ENCODE measurements around the gene MATN1. TPM values are rescaled to one million over a fixed set of nuclear protein-coding genes. Genes with fewer than 3 reads are reported as not detected.

The MATN1 gene
- total and polyA plus RNA-seq, 2 of the 4 experiments (the other 2 are of a cell fraction) = 0.27 TPM; not detected in 1

DNA sequence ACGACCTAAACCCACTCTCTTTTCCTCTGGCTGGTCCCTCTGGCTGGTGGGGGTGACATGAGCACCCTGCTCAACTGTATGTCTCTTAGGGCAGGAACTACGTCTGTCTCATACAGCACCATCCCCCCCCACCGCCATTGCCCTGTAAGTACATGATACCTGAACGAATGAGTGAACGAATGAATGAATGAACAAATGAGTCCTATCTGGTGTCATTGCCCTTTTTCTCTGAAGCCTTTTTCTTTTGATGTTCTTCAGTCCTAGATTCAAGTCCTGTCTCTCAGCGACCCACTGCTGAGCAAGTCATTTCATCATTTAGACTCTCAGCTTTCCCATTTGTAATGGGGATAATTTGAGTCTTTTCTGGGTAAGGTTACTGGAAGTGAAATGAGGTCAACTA is 10.8 kb downstream of the MATN1 start:
- Histone ChIP-seq H3K14ac (replicated peaks; ENCODE audit: low read depth, low read length) (no peak overlapping the region), H2BK15ac (ENCODE audit: low read depth, low read length) (no peak overlapping the region), H4K5ac (ENCODE audit: low read depth, low read length) (no peak overlapping the region), H3K9me1 (ENCODE audit: insufficient read depth, low read length) (no peaks in the 10 kb centered on the region), H2BK5ac (ENCODE audit: low read depth, low read length, poor library complexity, severe bottlenecking) (no peak overlapping the region), H3K27me3 (ENCODE audit: control insufficient read depth, insufficient read depth, low read length) (peaks cover 33% of the 10 kb centered on the region), H2BK120ac (ENCODE audit: low read depth, low read length) (no peak overlapping the region), H2BK20ac (ENCODE audit: low read depth, low read length) (no peak overlapping the region), H2AK5ac (ENCODE audit: low read depth, low read length) (no peak overlapping the region), H3K23ac (ENCODE audit: low read depth, low read length) (no peak overlapping the region), H3K56ac (ENCODE audit: extremely low read depth, insufficient read depth, low read length) (no peak overlapping the region), H4K20me1 (ENCODE audit: insufficient read depth, low read length) (no peaks in the 10 kb centered on the region), H3K4me2 (ENCODE audit: low read depth, low read length) (no peak overlapping the region), H4K91ac (ENCODE audit: insufficient read depth, low read depth, low read length) (no peak overlapping the region), H3K79me1 (ENCODE audit: low read depth in 1 of 2, low read length in 2 of 2) (no peaks in the 10 kb centered on the region), H3K9ac (ENCODE audit: low read depth, low read length) (no peak overlapping the region), H3K18ac (ENCODE audit: low read depth, low read length) (no peak overlapping the region), H2AFZ (replicated peaks; ENCODE audit: low read length, poor library complexity) (no peak overlapping the region), H3K27ac (ENCODE audit: insufficient read depth, low read length) (no peak overlapping the region), H3K4me3 (ENCODE audit: insufficient read depth, low read depth, low read length) (no peak overlapping the region), H3K4me1 (ENCODE audit: control insufficient read depth, insufficient read depth, low read length) (no peaks in the 10 kb centered on the region), H2AK9ac (replicated peaks; ENCODE audit: low read depth, low read length, poor library complexity) (no peak overlapping the region), H3K9me3 (ENCODE audit: control insufficient read depth, insufficient read depth, low read length) (no peaks in the 10 kb centered on the region; the same call in 1 of the 2 replicates), H3K36me3 (ENCODE audit: control insufficient read depth, insufficient read depth, low read length) (no peaks in the 10 kb centered on the region), H3K4ac (ENCODE audit: low read depth, low read length) (no peak overlapping the region), H4K8ac (ENCODE audit: low read depth in 2 of 2, low read length in 2 of 2) (no peak overlapping the region)
- 100% methylated on average over 1 of the region's 6 CpGs; no CpG with 5 or more reads in 1 of the 2 experiments for WGBS, 2 experiments (ENCODE audit: extremely low coverage in 2 of 2, insufficient read length in 1 of 2)
- ChIA-PET POLR2A (ENCODE audit: unreplicated experiment) (no interaction called here), CTCF (no interaction called here)
- TF ChIP-seq RCOR1 (IDR thresholded peaks at IDR 0.05; ENCODE audit: insufficient replicate concordance, low read length) (no peak), MXI1 (IDR thresholded peaks at IDR 0.05; ENCODE audit: borderline replicate concordance, low read depth, low read length) (no peak), BHLHE40 (IDR thresholded peaks at IDR 0.05; ENCODE audit: low read depth, low read length) (no peak), CEBPB (IDR thresholded peaks at IDR 0.05; ENCODE audit: low read depth, low read length) (no peak), POLR2A (IDR thresholded peaks at IDR 0.05; ENCODE audit: low read depth, low read length) (no peak), USF2 (IDR thresholded peaks at IDR 0.05; ENCODE audit: low read depth, low read length) (no peak), CHD1 (IDR thresholded peaks at IDR 0.05; ENCODE audit: low read depth, low read length) (no peak), MAZ (IDR thresholded peaks at IDR 0.05; ENCODE audit: borderline replicate concordance, low read depth, low read length) (no peak), RFX5 (IDR thresholded peaks at IDR 0.05; ENCODE audit: low read depth, low read length) (no peak), SMC3 (IDR thresholded peaks at IDR 0.05; ENCODE audit: low read depth, low read length) (no peak), MAFK (IDR thresholded peaks at IDR 0.05; ENCODE audit: low read depth, low read length) (no peak), RAD21 (IDR thresholded peaks at IDR 0.05; ENCODE audit: low read length) (no peak), FOS (IDR thresholded peaks at IDR 0.05; ENCODE audit: low read depth, low read length) (no peak), NFE2L2 (IDR thresholded peaks at IDR 0.05; ENCODE audit: low read depth, low read length) (no peak)
- TF ChIP-seq, protein P1, sequence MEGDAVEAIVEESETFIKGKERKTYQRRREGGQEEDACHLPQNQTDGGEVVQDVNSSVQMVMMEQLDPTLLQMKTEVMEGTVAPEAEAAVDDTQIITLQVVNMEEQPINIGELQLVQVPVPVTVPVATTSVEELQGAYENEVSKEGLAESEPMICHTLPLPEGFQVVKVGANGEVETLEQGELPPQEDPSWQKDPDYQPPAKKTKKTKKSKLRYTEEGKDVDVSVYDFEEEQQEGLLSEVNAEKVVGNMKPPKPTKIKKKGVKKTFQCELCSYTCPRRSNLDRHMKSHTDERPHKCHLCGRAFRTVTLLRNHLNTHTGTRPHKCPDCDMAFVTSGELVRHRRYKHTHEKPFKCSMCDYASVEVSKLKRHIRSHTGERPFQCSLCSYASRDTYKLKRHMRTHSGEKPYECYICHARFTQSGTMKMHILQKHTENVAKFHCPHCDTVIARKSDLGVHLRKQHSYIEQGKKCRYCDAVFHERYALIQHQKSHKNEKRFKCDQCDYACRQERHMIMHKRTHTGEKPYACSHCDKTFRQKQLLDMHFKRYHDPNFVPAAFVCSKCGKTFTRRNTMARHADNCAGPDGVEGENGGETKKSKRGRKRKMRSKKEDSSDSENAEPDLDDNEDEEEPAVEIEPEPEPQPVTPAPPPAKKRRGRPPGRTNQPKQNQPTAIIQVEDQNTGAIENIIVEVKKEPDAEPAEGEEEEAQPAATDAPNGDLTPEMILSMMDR (conservative IDR thresholded peaks at IDR 0.05; ENCODE audit: low read depth, low read length) = no peak
- TF ChIP-seq, protein P2, sequence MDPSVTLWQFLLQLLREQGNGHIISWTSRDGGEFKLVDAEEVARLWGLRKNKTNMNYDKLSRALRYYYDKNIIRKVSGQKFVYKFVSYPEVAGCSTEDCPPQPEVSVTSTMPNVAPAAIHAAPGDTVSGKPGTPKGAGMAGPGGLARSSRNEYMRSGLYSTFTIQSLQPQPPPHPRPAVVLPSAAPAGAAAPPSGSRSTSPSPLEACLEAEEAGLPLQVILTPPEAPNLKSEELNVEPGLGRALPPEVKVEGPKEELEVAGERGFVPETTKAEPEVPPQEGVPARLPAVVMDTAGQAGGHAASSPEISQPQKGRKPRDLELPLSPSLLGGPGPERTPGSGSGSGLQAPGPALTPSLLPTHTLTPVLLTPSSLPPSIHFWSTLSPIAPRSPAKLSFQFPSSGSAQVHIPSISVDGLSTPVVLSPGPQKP (IDR thresholded peaks at IDR 0.05; ENCODE audit: borderline replicate concordance, low read depth, low read length) = no peak
- intact Hi-C loops (cut with micrococcal nuclease) (no loop called here), in situ Hi-C loops (cut with MboI; ENCODE audit: low sequenced_read_pairs) (loop anchor here (10.0 kb wide), 1 partner anchor 1478 kb away; the partner anchor contains the start of genes MECR and PTPRU), dilution Hi-C loops (cut with HindIII; ENCODE audit: low sequenced_read_pairs, unreplicated experiment) (no loop called here)
- no TSS peak for BruUV-seq (replicated peaks)
- DNase-seq (no peak), ATAC-seq (ENCODE audit: low read depth) (no peak)

Measured in IMR-90 (cell line).